Fibroblast of lung (primary cell): Measurements from ENCODE around the gene COL4A6.

ENCODE experiments used
- EZH2 ChIP-seq: IDR thresholded peaks from 2 replicates; pipeline ENCODE4 v1.5.1; 2012; ENCODE audit warnings: low read length, control low read depth, mild to moderate bottlenecking; ENCODE audit errors: missing control alignments
- TF ChIP-seq, protein P1 (sequence below), 2 donors: IDR thresholded peaks in 1 of 2; conservative IDR thresholded peaks in 1 of 2; 1 replicate in 1 of 2; 2 replicates in 1 of 2; pipeline ENCODE4 v1.5.1; 2011 to 2012; ENCODE audit warnings: low read length in 2 of 2, control low read depth in 1 of 2, inconsistent platforms in 1 of 2, low read depth in 1 of 2, mild to moderate bottlenecking in 1 of 2

- TF ChIP-seq, protein P1, sequence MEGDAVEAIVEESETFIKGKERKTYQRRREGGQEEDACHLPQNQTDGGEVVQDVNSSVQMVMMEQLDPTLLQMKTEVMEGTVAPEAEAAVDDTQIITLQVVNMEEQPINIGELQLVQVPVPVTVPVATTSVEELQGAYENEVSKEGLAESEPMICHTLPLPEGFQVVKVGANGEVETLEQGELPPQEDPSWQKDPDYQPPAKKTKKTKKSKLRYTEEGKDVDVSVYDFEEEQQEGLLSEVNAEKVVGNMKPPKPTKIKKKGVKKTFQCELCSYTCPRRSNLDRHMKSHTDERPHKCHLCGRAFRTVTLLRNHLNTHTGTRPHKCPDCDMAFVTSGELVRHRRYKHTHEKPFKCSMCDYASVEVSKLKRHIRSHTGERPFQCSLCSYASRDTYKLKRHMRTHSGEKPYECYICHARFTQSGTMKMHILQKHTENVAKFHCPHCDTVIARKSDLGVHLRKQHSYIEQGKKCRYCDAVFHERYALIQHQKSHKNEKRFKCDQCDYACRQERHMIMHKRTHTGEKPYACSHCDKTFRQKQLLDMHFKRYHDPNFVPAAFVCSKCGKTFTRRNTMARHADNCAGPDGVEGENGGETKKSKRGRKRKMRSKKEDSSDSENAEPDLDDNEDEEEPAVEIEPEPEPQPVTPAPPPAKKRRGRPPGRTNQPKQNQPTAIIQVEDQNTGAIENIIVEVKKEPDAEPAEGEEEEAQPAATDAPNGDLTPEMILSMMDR (conservative IDR thresholded peaks at IDR 0.05 in 1 of 2, IDR thresholded peaks at IDR 0.05 in 1 of 2; ENCODE audit: low read depth in 1 of 2, low read length in 2 of 2), result no peak
- no peak for TF ChIP-seq EZH2
Measured at GRCh38 chrX:108419401-108419800, 18.8 kb downstream of the COL4A6 start.
